Psoas muscle (tissue), 8 donors: ENCODE measurements around the gene RGS14. TPM values are rescaled to one million over a fixed set of nuclear protein-coding genes. Genes with fewer than 3 reads are reported as not detected.

Experiments
- ATAC-seq, 4 donors: fragments of 200-7000 bp; cut with Tn5 transposase; one replicate each; pipeline ENCODE4 v1.9.1; 2020; ENCODE audit warnings: moderate library complexity in 3 of 4, mild to moderate bottlenecking in 2 of 4
- DNase-seq, 2 donors: peaks; one replicate each; pipeline ENCODE4 v3.0.0-alpha.2; 2020
- H3K27ac ChIP-seq: fragments of 200-600 bp; one replicate; pipeline ENCODE4 v1.8.0; 2022
- H3K27me3 ChIP-seq, 3 donors: fragments of 200-600 bp in 1 of 3; one replicate each; pipeline versions ENCODE4 v1.6.1 to v1.8.0; 2013 to 2022; ENCODE audit warnings: low read length in 2 of 3, mild to moderate bottlenecking in 2 of 3, moderate library complexity in 1 of 3; ENCODE audit not compliant: insufficient read depth in 3 of 3
- H3K36me3 ChIP-seq, 2 donors: fragments of 200-600 bp in 1 of 2; one replicate each; pipeline versions ENCODE4 v1.6.1 to v1.8.0; 2013 to 2022; ENCODE audit warnings: low read depth in 1 of 2, mild to moderate bottlenecking in 1 of 2, moderate library complexity in 1 of 2; ENCODE audit not compliant: insufficient read depth in 1 of 2
- H3K4me1 ChIP-seq: fragments of 200-600 bp; one replicate; pipeline ENCODE4 v1.8.0; 2022
- H3K4me3 ChIP-seq: fragments of 200-600 bp; one replicate; pipeline ENCODE4 v1.8.0; 2022; ENCODE audit warnings: mild to moderate bottlenecking
- H3K9me3 ChIP-seq: fragments of 200-600 bp; one replicate; pipeline ENCODE4 v1.8.0; 2022
- CTCF ChIP-seq: fragments of 200-600 bp; IDR thresholded peaks from one replicate; pipeline ENCODE4 v1.8.0; 2022; ENCODE audit warnings: antibody characterized with exemption
- WGBS, 3 donors: extraction: QIAGEN DNeasy Blood & Tissue Kit; methylation state at CpG; one replicate each; pipeline versions ENCODE4 v1.1.6 to v1.1.7; 2013; 5-methylcytosine and 5-hydroxymethylcytosine counted together
- intact Hi-C, 2 donors: fragments of 100-400 bp; cut with DNase I; formaldehyde crosslinking; loops; one replicate each; pipeline versions ENCODE4 v1.11.0 to v1.14.2; 2022
- polyA plus RNA-seq, 3 donors: library from polyadenylated mRNA; stranded (reverse); fragments of 200-250 nt; gene quantifications; one replicate each; pipeline ENCODE4 v1.2.3, GENCODE V29; 2013
- total RNA-seq, 4 donors: library from RNA; stranded (reverse); fragmentation: NEBNext Ultra II Directional in 2 of 4; extraction: Animal tissue kit (Norgen Biotek cat#: 25700) in 2 of 4; gene quantifications; one replicate each; pipeline versions ENCODE4 v1.2.1 to v1.2.4, GENCODE V29; 2021 to 2023
- donor health status: healthy with polysubstance abuse.
- donor health status: DM: no; HTN: no; CAD: no; lungs with moderate emphysema.
- donor health status: Bipolar disorder and iron deficiency.
- donor health status: healthy.
- donor health status: DM: yes; HTN: yes; CAD: no.
- donor health status: DM: no; HTN: no; CAD: no.
- donor health status: DM: no; HTN: no; CAD: no.
- donor health status: DM: yes; HTN: yes; CAD: no.

RGS14 gene
- total and polyA plus RNA-seq, 7 donors: 3.6 to 23.2 (median 10.0) TPM

- peaks cover 0 to 5% of the 10 kb centered on the region in 2 donors for H3K36me3 ChIP-seq
Measured at GRCh38 chr5:177312649-177313181, 45.0 kb upstream of the RGS14 start.

GRCh38 chr5:177313561-177314259 is 44.0 kb upstream of the RGS14 start:
- WGBS, 3 donors: 89 to 92% (median 91%) methylated on average over 15 of the region's 15 CpGs
- TF ChIP-seq CTCF: no peak
- intact Hi-C loops: loop anchor here (5.0 to 10.0 kb wide), 3 partner anchors 39 to 141 kb away; partner anchors contain the start of gene LMAN2 (in 1 of the 2)
- Histone ChIP-seq H3K4me1 (peaks cover 28% of the 10 kb centered on the region), H3K9me3 (no peaks in the 10 kb centered on the region), H3K4me3 (no peak overlapping the region), H3K36me3 (peaks cover 0 to 5% of the 10 kb centered on the region in 2 donors), H3K27ac (no peak overlapping the region), H3K27me3 (no peaks in the 10 kb centered on the region)
- no peak for ATAC-seq
- no peak for DNase-seq

More at GRCh38 chr5:177312649-177313181, 45.0 kb upstream of the RGS14 start:
- no peak for ATAC-seq
- Histone ChIP-seq H3K4me1 (peaks cover 32% of the 10 kb centered on the region), H3K9me3 (no peaks in the 10 kb centered on the region), H3K27me3 (no peaks in the 10 kb centered on the region), H3K27ac (peak overlapping the region; percentile 83), H3K4me3 (peak overlapping the region; percentile 73)
- TF ChIP-seq CTCF: no peak
- intact Hi-C loops: loop anchor here (5.0 to 10.0 kb wide), 3 partner anchors 40 to 142 kb away; partner anchors contain the start of gene LMAN2 (in 1 of the 2)
- WGBS, 3 donors: 9 to 10% (median 9%) methylated on average over 19 of the region's 19 CpGs
- peak in 1 of 2 donors; percentile 59 for DNase-seq

- WGBS, 3 donors: 85 to 86% (median 85%) methylated on average over 14 to 18 of the region's 18 CpGs
- Histone ChIP-seq H3K9me3 (no peaks in the 10 kb centered on the region), H3K27ac (no peak overlapping the region), H3K4me1 (peaks cover 20% of the 10 kb centered on the region), H3K36me3 (peaks cover 0 to 5% of the 10 kb centered on the region in 2 donors), H3K4me3 (no peak overlapping the region), H3K27me3 (no peaks in the 10 kb centered on the region)
- ATAC-seq (no peak), DNase-seq (peak in 1 of 2 donors; percentile 46)
- no peak for TF ChIP-seq CTCF
- intact Hi-C loops: loop anchor here (5.0 to 10.0 kb wide), 3 partner anchors 38 to 140 kb away; partner anchors contain the start of gene LMAN2 (in 1 of the 2)
Measured at GRCh38 chr5:177314376-177315342, 43.1 kb upstream of the RGS14 start.

GRCh38 chr5:177315411-177315810 is 42.3 kb upstream of the RGS14 start:
- no peak overlapping the region for H3K4me3 ChIP-seq
- DNase-seq (no peak), ATAC-seq (no peak)
- peaks cover 0 to 5% of the 10 kb centered on the region in 2 donors for H3K36me3 ChIP-seq
- TF ChIP-seq CTCF: no peak
- no peaks in the 10 kb centered on the region for H3K27me3 ChIP-seq
- intact Hi-C loops: loop anchor here in 1 of 2 donors (5.0 to 10.0 kb wide), 2 partner anchors 52 to 139 kb away; no protein-coding TSS in a partner anchor
- 84 to 92% (median 88%) methylated on average over 7 of the region's 7 CpGs for WGBS, 3 donors
- no peaks in the 10 kb centered on the region for H3K9me3 ChIP-seq
- no peak overlapping the region for H3K27ac ChIP-seq
- H3K4me1 ChIP-seq: peaks cover 14% of the 10 kb centered on the region
